Activated T-cell treated with anti-CD3 and anti-CD28 coated beads for 24 hours (primary cell): ENCODE measurements around the gene ZNF653.
A peak's percentile ranks its signal among the peaks of the same experiment; 100 is the strongest.

Experiments
- DNase-seq: peaks from one replicate; pipeline ENCODE4 v3.0.0-alpha.2; 2020; ENCODE audit warnings: low read depth

The ZNF653 gene, protein sequence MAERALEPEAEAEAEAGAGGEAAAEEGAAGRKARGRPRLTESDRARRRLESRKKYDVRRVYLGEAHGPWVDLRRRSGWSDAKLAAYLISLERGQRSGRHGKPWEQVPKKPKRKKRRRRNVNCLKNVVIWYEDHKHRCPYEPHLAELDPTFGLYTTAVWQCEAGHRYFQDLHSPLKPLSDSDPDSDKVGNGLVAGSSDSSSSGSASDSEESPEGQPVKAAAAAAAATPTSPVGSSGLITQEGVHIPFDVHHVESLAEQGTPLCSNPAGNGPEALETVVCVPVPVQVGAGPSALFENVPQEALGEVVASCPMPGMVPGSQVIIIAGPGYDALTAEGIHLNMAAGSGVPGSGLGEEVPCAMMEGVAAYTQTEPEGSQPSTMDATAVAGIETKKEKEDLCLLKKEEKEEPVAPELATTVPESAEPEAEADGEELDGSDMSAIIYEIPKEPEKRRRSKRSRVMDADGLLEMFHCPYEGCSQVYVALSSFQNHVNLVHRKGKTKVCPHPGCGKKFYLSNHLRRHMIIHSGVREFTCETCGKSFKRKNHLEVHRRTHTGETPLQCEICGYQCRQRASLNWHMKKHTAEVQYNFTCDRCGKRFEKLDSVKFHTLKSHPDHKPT

DNA sequence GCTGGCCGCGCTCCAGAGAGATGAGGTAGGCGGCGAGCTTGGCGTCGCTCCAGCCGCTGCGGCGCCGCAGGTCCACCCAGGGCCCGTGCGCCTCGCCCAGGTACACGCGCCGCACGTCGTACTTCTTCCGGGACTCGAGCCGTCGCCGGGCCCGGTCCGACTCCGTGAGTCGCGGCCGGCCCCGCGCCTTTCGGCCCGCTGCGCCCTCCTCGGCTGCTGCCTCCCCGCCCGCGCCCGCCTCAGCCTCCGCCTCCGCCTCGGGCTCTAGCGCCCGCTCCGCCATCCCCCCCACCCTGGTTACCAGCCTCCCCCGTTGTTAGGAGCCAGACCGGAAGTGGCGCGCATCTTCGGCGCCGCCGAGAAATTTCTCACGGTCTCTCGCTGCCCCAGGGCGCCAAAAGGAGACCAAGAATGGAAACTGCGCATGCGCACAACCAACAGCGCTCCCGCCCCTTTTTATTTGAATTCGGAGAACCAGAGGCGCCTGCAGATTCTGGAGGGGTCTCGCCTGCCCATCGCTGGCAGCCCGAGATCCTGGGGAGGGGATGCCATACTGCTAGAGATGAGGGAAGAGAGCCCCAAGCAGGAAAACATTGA lies at the start of gene ZNF653:
TSS of gene ZNF653 (minus strand) at position 336 of the 597 bp plus-strand sequence. CDS start at position 283, 53 bp downstream.
- peak; percentile 95 for DNase-seq

DNA sequence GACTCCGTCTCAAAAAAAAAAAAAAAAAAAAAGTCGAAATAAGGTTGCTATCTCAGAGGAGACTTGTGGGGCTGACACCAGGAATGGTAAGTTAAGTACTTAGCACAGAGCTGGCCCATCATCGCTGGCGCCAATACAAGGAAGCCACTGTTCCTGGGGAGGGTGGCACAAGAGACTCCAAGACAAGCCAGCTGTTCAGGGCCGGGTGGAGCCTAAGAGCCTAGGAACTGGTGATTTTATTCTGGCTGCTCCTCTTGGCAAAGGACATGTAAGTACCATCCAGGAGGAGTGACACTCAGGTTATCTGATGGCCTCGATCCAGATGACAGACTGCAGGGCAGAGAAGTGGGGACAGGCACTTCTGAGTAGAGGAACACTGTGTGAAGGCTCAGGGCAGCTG lies 49.6 kb upstream of the ZNF653 start:
- no peak for DNase-seq

DNA sequence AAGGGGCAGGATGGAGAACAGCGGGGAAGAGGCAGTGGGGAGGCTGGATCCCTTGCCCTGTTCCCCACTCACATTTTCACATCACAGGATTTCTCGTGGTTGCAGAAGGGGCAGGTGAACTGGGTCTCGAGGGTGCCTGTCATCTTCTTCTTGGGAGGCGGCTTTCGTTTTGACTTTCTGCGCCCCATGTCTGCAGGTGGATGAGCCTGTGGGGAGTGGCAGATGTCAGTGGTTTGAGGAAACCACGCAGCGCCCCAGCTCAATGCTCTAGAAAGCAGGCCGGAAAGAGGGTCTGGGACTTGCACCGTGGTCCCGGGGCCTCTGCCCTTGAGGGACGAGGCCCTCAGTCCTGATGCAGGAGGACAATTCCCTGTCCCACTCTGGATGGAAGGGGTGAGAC lies 48.5 kb upstream of the ZNF653 start:
- no peak for DNase-seq

DNA sequence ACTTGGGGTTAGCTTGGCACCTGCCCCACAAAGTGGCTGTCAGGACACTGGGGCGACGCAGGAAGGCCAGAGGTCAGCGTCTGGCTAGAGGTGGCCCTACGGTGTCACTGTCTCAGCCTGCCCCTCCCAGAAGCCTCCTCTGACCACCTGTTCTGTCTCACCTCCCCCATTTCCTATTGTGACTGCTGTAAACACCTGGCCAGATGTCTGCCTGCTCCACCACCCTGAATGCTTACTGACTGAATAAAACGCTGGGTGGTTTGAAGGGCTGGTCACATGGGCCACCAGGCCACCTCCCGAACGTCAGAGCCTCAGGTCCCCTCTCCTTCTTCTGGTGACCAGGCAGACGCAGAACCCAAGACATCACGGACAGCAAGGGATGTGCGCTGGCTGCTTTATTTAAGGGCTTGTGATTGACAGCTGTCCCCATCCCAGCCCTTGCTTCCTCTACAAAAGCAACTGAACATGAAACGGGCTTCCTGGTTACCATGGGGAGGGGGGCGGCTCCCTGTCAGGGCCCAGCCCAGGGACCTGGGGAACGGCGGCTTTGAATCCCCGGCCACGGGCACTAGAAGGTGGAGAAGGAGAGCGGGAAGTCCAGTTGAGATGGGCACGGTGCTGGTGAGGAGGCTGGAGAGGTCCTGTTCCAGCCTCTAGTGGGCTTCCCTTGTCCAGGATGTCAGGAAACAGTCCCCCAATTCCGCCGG lies 47.2 kb upstream of the ZNF653 start:
- DNase-seq: no peak

DNA sequence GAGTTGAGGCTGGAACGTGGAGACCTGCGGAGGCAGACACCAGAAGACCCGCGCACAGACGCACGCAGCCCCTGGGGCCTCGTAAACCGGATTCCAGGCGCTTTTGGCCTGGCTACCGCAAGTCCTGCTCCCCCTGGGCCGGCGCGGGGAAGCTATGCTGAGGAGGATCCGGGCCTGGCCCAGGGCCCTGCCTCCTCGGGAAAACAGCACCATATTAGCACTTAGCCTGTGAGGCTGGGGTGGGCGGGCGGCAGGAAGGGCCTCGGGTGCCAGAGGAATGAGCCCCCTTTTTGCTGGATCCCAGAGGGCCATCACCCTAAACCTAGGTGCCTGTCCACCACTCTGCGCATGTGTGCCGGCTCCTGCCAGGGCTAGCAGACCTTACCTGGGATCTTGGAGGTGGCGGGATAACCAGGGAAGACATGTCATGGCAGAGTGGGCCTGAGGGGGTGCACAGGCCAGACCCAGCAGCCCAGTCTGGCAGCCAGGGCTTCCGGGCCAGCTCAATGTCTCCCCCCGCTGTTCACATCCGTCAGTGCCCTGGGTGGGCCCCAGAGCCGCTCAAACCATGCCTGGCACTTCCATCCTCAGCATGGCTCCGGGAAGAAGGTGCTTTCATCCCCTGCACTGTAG lies 46.1 kb upstream of the ZNF653 start:
- no peak for DNase-seq

DNA sequence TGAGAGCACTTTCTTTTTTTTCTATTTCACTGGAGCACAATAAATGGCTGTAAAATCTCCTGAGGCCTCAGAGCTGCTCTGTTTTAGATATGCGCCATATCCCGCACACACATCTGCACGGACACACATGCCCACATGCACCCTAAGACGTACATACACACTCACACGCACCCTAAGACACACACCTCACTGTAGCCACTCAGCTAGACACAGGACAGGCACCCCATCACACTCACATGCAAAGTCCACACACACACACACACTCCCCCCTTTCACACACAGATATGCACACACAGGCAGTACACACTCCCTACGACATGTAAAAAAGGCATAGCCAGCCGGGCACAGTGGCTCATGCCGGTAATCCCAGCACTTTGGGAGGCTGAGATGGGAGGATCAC lies 44.6 kb upstream of the ZNF653 start:
- DNase-seq: no peak

DNA sequence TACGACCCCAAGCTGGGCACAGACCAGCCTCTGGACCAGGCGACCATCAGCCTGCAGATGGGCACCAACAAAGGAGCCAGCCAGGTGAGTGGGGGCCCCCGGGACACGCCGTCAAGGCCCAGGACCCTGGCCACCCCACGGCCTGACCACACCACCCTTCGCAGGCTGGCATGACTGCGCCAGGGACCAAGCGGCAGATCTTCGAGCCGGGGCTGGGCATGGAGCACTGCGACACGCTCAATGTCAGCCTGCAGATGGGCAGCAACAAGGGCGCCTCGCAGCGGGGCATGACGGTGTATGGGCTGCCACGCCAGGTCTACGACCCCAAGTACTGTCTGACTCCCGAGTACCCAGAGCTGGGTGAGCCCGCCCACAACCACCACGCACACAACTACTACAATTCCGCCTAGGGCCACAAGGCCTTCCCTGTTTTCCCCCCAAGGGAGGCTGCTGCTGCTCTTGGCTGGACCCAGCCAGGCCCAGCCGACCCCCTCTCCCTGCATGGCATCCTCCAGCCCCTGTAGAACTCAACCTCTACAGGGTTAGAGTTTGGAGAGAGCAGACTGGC lies 43.8 kb upstream of the ZNF653 start:
- no peak for DNase-seq

DNA sequence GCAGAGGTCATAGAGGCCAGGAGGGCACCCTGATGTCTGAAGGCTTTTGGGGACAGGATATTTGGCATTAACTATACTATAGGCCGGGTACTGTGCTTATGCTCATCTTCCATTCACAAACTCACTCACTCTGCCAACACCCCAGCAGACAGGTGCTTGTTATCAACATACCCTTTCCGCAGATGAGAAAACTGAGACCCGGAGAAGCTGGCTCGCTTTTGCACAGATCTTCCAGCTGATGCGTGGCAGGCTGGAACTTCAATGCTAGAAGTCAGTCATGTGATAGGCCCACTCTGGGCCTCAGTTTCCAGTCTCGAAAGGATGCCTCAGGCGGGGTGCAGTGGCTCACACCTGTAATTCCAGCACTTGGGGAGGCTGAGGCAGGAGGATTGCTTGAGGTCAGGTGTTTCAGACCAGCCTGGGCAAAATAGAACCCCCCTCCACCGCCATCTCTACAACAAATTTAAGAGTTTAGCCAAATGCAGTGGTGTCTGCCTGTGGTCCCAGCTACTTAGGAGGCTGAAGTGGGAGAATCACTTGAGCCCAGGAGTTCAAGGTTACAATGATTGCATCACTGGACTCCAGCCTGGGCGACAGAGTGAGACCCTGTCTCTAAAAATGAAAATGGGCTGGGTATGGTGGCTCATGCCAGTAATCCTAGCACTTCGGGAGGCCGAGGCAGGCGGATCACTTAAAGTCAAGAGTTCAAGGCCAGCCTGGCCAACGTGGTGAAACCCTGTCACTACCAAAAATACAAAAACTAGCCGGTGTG lies 42.5 kb upstream of the ZNF653 start:
- DNase-seq: no peak

DNA sequence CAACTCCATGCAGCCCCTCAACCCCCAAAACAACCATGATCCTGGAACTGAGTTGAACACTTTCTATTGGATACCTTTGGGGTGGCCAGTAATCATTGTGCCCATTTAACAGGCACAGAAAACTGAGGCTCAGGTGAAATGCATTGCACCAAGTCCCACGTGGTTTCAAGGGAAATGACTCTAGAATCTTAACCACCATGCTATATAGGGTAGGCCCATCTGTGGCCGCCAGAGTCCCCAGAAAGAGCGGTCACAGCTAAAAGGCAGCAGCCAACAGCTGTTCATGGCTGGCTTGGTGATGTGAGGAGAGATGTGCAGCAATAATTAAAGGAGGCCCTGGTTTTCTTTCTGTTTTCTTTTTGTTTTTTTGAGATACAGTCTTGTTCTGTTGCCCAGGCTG lies 35.6 kb upstream of the ZNF653 start:
- DNase-seq: no peak

DNA sequence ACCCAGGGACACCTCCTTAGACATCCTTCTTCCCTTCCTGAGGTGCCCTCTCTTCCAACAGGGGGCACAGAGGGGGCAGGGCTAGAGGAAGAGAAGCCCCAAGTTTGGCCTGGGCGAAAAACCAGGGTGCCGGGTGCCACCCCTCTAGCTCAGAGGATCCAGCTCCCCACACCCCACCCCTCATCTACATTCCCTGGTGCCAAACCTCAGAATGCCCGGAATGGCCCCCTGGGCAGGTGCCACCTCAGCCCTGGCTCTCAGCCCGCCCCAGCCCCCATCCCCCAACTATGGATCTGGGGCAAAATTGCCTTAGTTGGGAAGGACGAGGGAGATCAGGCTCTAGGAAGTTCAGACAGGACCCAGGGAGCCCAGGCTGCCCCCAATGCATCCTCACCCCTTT lies 35.0 kb upstream of the ZNF653 start:
- DNase-seq: no peak

DNA sequence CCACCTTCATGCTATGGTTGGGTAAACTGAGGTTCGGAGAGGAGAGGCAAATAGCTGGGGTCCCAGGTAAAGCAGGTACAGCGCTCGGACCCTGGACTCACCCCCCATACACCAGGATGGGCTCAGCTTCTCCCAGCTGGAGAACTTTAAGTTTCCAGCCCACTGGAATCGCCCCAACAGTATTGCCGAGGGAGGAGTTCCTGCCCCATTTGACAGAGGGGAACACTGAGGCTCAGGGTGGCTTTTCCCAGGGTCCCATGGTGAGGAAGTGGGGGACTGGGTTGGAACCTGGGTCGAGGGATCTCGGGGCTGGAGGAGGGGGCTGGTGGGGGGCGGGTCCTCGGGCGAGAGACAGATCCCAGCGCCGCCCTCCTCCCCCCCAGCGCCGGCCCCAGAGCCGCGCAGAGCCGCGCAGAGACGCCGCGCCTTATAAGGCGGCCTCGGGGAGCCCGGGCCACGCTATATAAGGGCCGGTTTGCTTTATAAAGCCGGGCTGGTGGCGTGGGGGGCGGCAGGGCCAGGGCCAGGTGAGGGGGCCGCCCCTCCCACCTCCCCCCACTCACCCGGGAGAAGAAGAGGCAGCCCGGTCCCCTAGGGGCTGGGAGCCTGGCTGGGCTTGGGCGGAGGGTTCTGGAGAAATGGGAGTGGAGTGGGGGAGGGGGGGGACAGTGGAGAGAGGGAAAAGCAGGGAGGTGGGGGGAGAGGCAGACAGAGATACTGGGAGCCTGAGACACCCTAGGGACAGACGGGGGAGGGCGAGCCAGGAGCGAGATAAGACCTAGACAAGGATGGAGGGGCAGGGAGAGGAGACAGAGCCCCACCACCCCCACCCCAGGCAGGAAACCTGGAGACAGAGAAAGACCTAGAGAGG lies 34.1 kb upstream of the ZNF653 start:
- no peak for DNase-seq

DNA sequence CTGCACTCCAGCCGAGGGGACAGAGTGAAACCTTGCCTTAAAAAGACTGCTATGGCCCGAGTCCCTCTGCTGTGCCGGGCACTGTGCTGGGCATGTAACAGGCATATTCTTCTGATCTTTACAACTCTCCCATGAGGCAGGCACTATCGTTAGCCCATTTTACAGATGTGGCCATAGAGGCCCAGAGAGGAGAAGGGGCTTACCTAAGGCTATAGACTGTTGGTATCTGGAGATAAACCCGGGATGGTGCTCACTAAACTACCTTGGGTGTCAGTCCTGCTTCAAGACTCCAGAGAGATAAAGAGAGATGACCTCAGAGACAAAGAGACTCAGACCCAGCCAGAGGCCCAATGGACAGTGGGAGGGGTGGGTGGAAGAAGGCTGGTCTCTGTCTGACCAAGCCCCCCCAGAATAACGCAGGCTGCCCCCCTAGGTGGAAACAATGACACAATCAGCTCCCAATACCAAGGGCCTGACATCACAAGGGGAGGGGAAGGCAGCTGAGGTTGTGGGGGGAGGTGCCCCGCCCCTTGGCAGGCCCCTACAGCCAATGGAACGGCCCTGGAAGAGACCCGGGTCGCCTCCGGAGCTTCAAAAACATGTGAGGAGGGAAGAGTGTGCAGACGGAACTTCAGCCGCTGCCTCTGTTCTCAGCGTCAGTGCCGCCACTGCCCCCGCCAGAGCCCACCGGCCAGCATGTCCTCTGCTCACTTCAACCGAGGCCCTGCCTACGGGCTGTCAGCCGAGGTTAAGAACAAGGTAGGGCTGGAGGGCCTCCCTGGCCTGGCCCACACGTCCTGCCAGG lies 32.8 kb upstream of the ZNF653 start, which contains the start of gene CNN1:
TSS of gene CNN1 (plus strand) at position 620 of the 805 bp plus-strand sequence. CDS start at position 697, 77 bp downstream.
- DNase-seq: no peak

DNA sequence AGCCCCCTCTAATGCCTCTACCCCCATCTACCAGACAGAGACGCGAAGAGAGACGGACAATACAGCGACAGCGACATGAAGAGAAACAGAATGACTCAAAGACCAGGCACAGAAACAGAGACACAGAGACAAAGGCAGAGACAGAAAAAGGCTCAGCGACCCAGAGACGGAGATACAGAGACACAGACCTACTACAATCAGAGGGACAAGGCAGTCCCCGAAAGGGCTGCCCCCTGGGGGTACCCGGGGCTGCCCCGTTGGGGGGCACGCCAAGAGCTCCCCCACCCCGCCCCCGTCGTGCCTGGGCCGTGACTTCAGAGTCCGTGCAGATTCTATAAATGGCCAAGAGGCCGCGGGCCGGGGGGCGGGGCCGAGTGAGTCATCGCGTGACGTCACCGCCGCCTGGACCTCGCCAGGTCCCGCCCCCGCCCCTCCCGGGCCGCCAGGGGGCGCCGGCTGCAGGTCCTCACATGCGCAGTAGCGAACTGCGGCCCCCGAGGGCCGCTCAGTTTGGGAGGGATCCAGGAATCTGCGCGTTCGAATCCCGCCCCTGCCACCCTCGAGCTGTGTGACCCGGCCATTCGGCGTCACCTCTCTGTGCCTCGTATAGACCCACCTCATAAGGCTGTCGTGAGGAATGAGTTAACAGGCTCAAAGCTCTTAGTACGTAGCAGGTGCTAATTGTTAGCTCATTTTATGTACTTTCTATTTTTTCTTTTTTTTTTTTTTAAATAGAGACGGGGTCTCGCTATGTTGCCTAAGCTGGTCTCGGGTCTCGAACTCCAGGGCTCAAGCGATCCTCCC lies 30.4 kb upstream of the ZNF653 start:
- peak; percentile 80 for DNase-seq

DNA sequence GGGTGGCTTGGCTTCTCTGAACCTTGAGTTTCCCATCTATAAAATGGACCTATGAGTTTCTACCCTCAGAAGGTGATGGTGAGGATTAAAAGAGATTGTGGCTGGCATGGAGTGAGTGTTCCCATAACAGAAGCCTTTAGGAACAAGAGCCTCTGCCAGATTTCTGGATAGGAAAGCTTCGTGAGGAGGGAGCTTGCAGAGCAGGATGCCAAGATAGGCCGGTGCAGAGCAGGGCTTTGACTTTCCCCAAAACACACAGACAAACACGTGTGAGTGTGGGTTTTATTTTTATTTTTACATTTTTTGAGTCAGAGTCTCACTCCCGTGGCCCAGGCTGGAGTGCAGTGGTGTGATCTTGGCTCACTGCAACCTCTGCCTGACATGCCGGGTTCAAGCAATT lies 29.3 kb upstream of the ZNF653 start:
- no peak for DNase-seq

DNA sequence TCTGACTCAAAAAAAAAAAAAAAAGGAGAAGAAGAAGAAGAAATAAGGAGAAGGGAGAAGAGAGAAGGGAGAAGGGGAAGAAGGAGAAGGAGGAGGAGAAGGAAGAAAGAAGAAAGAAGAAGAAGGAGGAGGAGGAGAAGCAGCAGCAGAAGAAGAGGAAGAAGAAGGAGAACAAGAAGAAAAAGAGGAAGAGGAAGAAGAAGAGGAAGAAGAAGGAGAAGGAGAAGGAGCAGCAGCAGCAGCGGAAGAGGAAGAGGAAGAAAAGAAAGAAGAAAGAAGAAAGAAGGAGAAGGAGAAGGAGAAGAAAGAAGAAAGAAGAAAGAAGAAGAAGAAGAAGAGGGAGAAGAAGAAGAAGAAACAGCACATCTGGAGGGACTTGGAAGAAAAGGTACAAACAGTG lies 28.9 kb upstream of the ZNF653 start:
- no peak for DNase-seq

DNA sequence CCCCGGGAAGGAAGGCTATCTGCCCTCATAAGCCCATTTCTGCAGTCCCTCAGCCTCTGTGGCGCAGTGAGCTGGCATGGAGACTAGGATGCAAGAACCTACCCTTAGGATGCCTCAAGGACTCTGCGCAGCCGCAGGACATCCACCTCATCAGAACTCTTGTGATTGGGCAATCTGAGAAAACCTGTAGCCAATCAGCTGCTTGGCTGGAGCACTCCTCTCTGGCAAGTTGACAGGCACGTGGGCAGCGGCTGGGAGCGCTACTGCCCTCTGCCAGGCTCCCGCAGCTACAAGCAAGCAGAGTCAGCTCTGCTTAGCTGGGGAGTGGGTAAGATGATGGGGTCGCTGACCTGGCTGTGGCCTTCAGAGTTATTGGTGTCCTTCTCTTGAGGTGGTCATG lies 24.8 kb upstream of the ZNF653 start:
- DNase-seq: peak; percentile 19

DNA sequence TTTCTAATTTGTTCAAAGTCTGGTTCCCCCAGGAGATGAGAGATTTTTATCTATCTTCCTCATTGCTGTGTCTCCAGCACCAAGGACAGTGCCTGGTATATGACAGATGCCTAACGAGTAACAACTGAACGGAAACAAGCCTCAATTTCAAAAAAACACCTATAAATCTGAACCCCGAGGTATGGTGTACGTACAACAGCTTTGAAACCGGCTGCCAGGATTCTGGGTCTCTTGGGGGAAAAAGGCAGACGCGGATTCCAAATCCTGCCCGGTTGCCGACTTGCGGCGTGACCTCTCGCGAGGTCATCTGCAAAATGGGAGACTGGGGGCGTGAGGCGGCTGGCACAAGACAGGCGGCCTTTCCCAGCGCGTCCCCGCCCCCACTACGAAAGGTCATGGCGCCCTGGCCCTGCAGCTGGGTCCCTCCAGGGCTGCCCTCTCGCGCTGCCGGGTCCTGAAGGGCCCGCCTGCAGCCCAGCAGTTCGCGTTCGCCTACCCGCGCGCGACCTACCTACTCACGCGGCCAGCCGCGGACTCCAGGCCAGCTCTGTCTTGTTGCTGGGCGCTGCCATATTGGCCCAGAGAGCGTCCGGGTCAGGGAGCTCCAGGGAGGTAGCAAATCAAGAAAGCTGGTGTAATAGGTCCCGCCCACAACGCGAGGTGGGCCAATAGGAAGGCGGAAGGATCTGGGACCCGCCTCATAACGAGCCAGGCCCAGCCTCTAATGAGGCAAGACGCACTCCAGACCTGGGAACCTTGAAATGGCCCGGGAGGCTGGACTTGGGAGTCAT lies 23.1 kb upstream of the ZNF653 start, which contains the start of gene ECSIT:
TSS of gene ECSIT (minus strand) at position 584 of the 791 bp plus-strand sequence. CDS start 9,964 bp downstream, outside the sequence.
- peak; percentile 92 for DNase-seq
